Pancreas (tissue), 10 donors: Measurements from ENCODE around the gene UBE2F. TPM values are rescaled to one million over a fixed set of nuclear protein-coding genes. Genes with fewer than 3 reads are reported as not detected.
"Not testable (repeated sequence)": the region's sequence is repeated elsewhere in the genome, so short reads cannot be mapped to it uniquely, and the experiment has no call there.

Experiments
- ATAC-seq, 4 donors: fragments of 200-7000 bp; cut with Tn5 transposase; one replicate each; pipeline versions ENCODE4 v1.8.0 to v1.9.1; 2020; ENCODE audit warnings: mild to moderate bottlenecking in 4 of 4, moderate library complexity in 4 of 4
- DNase-seq, 6 donors: peaks; one replicate each; pipeline ENCODE4 v3.0.0-alpha.2; 2020
- FAIRE-seq: peaks from 2 replicates; lab custom pipeline; 2012; peaks lifted over from hg19 to GRCh38; lab: Jason Lieb, UNC
- H3K27ac ChIP-seq, 4 donors: fragments of 200-600 bp; sonication (generic); 1 replicate in 3 of 4; 2 replicates in 1 of 4; pipeline versions ENCODE4 v1.5.0 to v1.8.0; 2020
- H3K27me3 ChIP-seq, 4 donors: fragments of 200-600 bp; one replicate each; pipeline ENCODE4 v1.8.0; 2021
- H3K36me3 ChIP-seq, 3 donors: fragments of 200-600 bp; sonication (generic) in 1 of 3; one replicate each; pipeline versions ENCODE4 v1.5.0 to v1.8.0; 2020 to 2021
- H3K4me1 ChIP-seq, 3 donors: fragments of 200-600 bp; one replicate each; pipeline ENCODE4 v1.8.0; 2021
- H3K4me3 ChIP-seq, 4 donors: fragments of 200-600 bp; sonication (generic) in 2 of 4; one replicate each; pipeline versions ENCODE4 v1.5.0 to v1.8.0; 2020 to 2021
- H3K9me3 ChIP-seq, 4 donors: fragments of 200-600 bp; one replicate each; pipeline ENCODE4 v1.8.0; 2021
- CTCF ChIP-seq, 4 donors: fragments of 200-600 bp; sonication (generic) in 3 of 4; IDR thresholded peaks; one replicate each; pipeline versions ENCODE4 v1.5.0 to v1.8.0; 2021; ENCODE audit warnings: antibody characterized with exemption in 4 of 4
- WGBS, 2 donors: extraction: QIAGEN DNeasy Blood & Tissue Kit; methylation state at CpG; one replicate each; pipeline ENCODE4 v1.1.7; 2013; 5-methylcytosine and 5-hydroxymethylcytosine counted together
- intact Hi-C, 3 donors: fragments of 100-400 bp; cut with DNase I; formaldehyde crosslinking; loops; one replicate each; pipeline versions ENCODE4 v1.11.1 to v1.14.2; 2022
- polyA plus RNA-seq, 2 donors: library from polyadenylated mRNA; stranded (reverse); fragments of 200-250 nt; gene quantifications; one replicate each; pipeline ENCODE4 v1.2.3, GENCODE V29; 2013
- total RNA-seq, 6 donors: library from RNA; stranded (reverse); fragmentation: NEBNext Ultra II Directional in 4 of 6; extraction: Animal tissue kit (Norgen Biotek cat#: 25700) in 4 of 6; gene quantifications; one replicate each; pipeline versions ENCODE4 v1.2.1 to v1.2.4, GENCODE V29; 2021 to 2023
- donor health status: healthy with polysubstance abuse.
- donor health status: DM: no; HTN: no; CAD: no; lungs with moderate emphysema.
- donor health status: DM: no; HTN: no; CAD: no.
- donor health status: control.
- donor health status: control.
- donor health status: Bipolar disorder and iron deficiency.
- donor health status: DM: yes; HTN: yes; CAD: no.
- donor health status: DM: no; HTN: no; CAD: no.
- donor health status: DM: no; HTN: no; CAD: no.
- donor health status: DM: yes; HTN: yes; CAD: no.

Gene UBE2F
- total and polyA plus RNA-seq, 8 donors = 32.4 to 51.7 (median 40.4) TPM

DNA sequence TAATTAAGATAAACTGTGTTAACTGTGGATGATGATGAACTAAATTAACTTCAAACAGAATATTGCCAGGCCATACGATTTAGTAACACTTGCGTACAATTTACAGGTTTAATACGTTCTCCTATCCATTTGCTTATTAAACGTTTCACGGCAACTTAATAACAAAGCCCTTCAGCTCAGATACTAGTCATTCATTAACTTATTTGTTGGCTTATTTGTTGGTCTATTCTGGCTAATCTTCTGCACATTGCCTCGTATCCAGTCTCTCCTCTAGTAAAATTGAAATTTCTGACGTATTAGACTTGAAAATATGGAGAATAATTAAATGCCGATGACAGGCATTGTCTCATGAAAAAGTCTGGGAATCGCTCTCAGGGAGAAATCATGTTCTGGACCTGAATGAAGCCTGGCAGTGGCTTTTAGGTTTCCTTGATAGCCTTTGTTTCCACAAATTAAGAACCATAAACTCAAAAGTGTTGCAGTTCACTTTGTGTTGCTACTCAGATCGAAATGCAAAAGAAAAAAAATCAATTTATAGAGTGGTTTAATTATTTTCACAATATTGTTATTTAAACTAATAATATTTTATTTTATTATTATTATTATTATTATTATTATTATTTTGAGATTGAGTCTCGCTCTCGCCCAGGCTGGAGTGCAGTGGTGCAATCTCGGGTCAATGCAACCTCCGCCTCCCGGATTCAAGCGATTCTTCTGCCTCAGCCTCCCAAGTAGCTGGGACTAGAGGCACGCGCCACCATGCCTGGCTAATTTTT, 98.4 kb downstream of the UBE2F start:
- no peak for DNase-seq
- no peak for ATAC-seq
- no peak for TF ChIP-seq CTCF (IDR thresholded peaks at IDR 0.05)
- Histone ChIP-seq H3K36me3 (peaks cover 0 to 6% (median 0%) of the 10 kb centered on the region in 3 donors), H3K4me1 (peaks cover 39 to 45% (median 44%) of the 10 kb centered on the region in 3 donors), H3K27ac (peak overlapping the region; percentile 11 to 79 (median 54)), H3K9me3 (no peaks in the 10 kb centered on the region), H3K4me3 (peak overlapping the region in 1 of 4 donors; percentile 0), H3K27me3 (no peaks in the 10 kb centered on the region)
- intact Hi-C loops = no loop called here
- FAIRE-seq = no peak
- 57 to 58% methylated on average over 18 of the region's 18 CpGs for WGBS, 2 donors

- H3K4me1 ChIP-seq = peaks cover 45 to 52% (median 49%) of the 10 kb centered on the region in 3 donors
- no peak for FAIRE-seq
- no peak overlapping the region for H3K27ac ChIP-seq
- no peak for TF ChIP-seq CTCF (IDR thresholded peaks at IDR 0.05)
- peaks cover 0 to 6% (median 0%) of the 10 kb centered on the region in 3 donors for H3K36me3 ChIP-seq
- H3K4me3 ChIP-seq = no peak overlapping the region
- ATAC-seq = no peak
- 85 to 87% methylated on average over 9 of the region's 9 CpGs for WGBS, 2 donors
- no peak for DNase-seq
- intact Hi-C loops = no loop called here
- no peaks in the 10 kb centered on the region for H3K27me3 ChIP-seq
- no peaks in the 10 kb centered on the region for H3K9me3 ChIP-seq
These were observed 99.4 kb downstream of the UBE2F start for GRCh38 chr2:238066218-238066617.

- intact Hi-C loops, H3K4me3 ChIP-seq, H3K36me3 ChIP-seq, H3K27ac ChIP-seq, FAIRE-seq, H3K27me3 ChIP-seq, DNase-seq, H3K9me3 ChIP-seq, ATAC-seq: not testable (repeated sequence)
- WGBS, 2 donors = 97% methylated on average over 7 of the region's 7 CpGs
- H3K4me1 ChIP-seq = peaks cover 45 to 51% (median 48%) of the 10 kb centered on the region in 3 donors
These were observed 99.9 kb downstream of the UBE2F start for GRCh38 chr2:238066718-238067117.

GRCh38 chr2:238067939-238068338, 101.1 kb downstream of the UBE2F start:
- H3K27me3 ChIP-seq = no peaks in the 10 kb centered on the region
- no peaks in the 10 kb centered on the region for H3K9me3 ChIP-seq
- H3K27ac ChIP-seq = no peak overlapping the region
- ATAC-seq (no peak), DNase-seq (no peak), FAIRE-seq (no peak)
- H3K36me3 ChIP-seq = peaks cover 0 to 6% (median 0%) of the 10 kb centered on the region in 3 donors
- no peak overlapping the region for H3K4me3 ChIP-seq
- WGBS, 2 donors = 93 to 94% methylated on average over 7 of the region's 7 CpGs
- H3K4me1 ChIP-seq = peaks cover 36 to 42% (median 39%) of the 10 kb centered on the region in 3 donors
- TF ChIP-seq CTCF (IDR thresholded peaks at IDR 0.05) = no peak
- intact Hi-C loops = no loop called here

GRCh38 chr2:238069021-238069709, 102.4 kb downstream of the UBE2F start:
- H3K27me3 ChIP-seq = no peaks in the 10 kb centered on the region
- TF ChIP-seq CTCF (IDR thresholded peaks at IDR 0.05) = no peak
- peak overlapping the region; percentile 45 to 80 (median 64) for H3K27ac ChIP-seq
- 51 to 57% methylated on average over 10 of the region's 10 CpGs for WGBS, 2 donors
- H3K9me3 ChIP-seq = no peaks in the 10 kb centered on the region
- H3K4me1 ChIP-seq = peaks cover 24 to 30% (median 27%) of the 10 kb centered on the region in 3 donors
- DNase-seq (peak in 2 of 6 donors; percentile 29 to 39), ATAC-seq (peak; percentile 41 to 68 (median 56)), FAIRE-seq (no peak)
- H3K36me3 ChIP-seq = peaks cover 0 to 6% (median 0%) of the 10 kb centered on the region in 3 donors
- intact Hi-C loops = no loop called here
- no peak overlapping the region for H3K4me3 ChIP-seq
